HepG2 (cell line): Measurements from ENCODE around the gene COMMD1. TPM values are rescaled to one million over a fixed set of nuclear protein-coding genes. Genes with fewer than 3 reads are reported as not detected.

ENCODE experiments used
- CHD4 ChIP-seq: fragments of 200-600 bp; sonication (generic); IDR thresholded peaks from 2 replicates; pipeline ENCODE4 v1.7.0; 2017; ENCODE audit warnings: mild to moderate bottlenecking, low read length, borderline replicate concordance
- GLMP ChIP-seq: sonication (generic); formaldehyde crosslinking; IDR thresholded peaks from 2 replicates; pipeline ENCODE4 v1.9.0; 2021; ENCODE audit warnings: missing genetic modification reagents, mild to moderate bottlenecking, borderline replicate concordance
- HDAC1 ChIP-seq: sonication (generic); formaldehyde crosslinking; IDR thresholded peaks from 2 replicates; pipeline ENCODE4 v1.5.1; 2020; ENCODE audit warnings: mild to moderate bottlenecking, missing genetic modification reagents
- MAFK ChIP-seq, 2 experiments: IDR thresholded peaks in 1 of 2; conservative IDR thresholded peaks in 1 of 2; 2 replicates each; pipeline ENCODE4 v1.6.1; 2011; ENCODE audit warnings: improper control_type of control experiment in 2 of 2, low read length in 2 of 2
- ZBTB40 ChIP-seq, 2 experiments: fragments of 450-650 bp in 1 of 2; sonication (generic) in 1 of 2; formaldehyde crosslinking in 1 of 2; IDR thresholded peaks; 2 replicates each; pipeline versions ENCODE4 v1.6.1 to v1.8.0; 2016 to 2022; ENCODE audit warnings: antibody characterized with exemption in 1 of 2, mild to moderate bottlenecking in 1 of 2, missing genetic modification reagents in 1 of 2
- polyA plus RNA-seq, 8 experiments: library from polyadenylated mRNA; depleted of rRNA in 3 of 8; stranded (reverse) in 7 of 8; unstranded in 1 of 8; fragments of >200 nt; fragmentation: Illumina TruSeq in 4 of 8; extraction: Trizol in 4 of 8; gene quantifications; 2 replicates each; pipeline versions ENCODE4 v1.2.1 to v1.2.3, GENCODE V29; 2011 to 2016; ENCODE audit warnings: low read depth in 4 of 8, missing spikeins in 1 of 8, mixed read lengths in 1 of 8; ENCODE audit not compliant: insufficient read depth in 1 of 8
- total RNA-seq, 5 experiments: library from RNA; depleted of rRNA; stranded (reverse); fragments of >200 nt; fragmentation: Illumina TruSeq; extraction: Trizol; gene quantifications; 2 replicates each; pipeline ENCODE4 v1.2.3, GENCODE V29; 2016; ENCODE audit warnings: low read depth in 1 of 5

Gene COMMD1
- total and polyA plus RNA-seq, 2 of the 13 experiments (the other 11 are each of a cell fraction or from before 2014, with no cell fraction given), result 25.7 to 105 TPM

- TF ChIP-seq ZBTB40 (IDR thresholded peaks at IDR 0.05) (no peak), ZBTB40 (CRISPR knock-in tag; IDR thresholded peaks at IDR 0.05) (no peak), MAFK (conservative IDR thresholded peaks at IDR 0.05 in 1 of 2, IDR thresholded peaks at IDR 0.05 in 1 of 2; ENCODE audit: low read length in 2 of 2) (0 out of 4 replicates have a peak, but pooled peaks of 1 of the 2 experiments have one; percentile 26), CHD4 (peak; percentile 72; the same call in 1 of the 2 replicates), HDAC1 (no peak), GLMP (CRISPR knock-in tag) (no peak)
- TF ChIP-seq, all 625 proteins: peak for 4
These were observed 44.5 kb downstream of the COMMD1 start (continued) for GRCh38 chr2:61949714-61950560.
